ENCODE data around the gene GABBR1.

DNA sequence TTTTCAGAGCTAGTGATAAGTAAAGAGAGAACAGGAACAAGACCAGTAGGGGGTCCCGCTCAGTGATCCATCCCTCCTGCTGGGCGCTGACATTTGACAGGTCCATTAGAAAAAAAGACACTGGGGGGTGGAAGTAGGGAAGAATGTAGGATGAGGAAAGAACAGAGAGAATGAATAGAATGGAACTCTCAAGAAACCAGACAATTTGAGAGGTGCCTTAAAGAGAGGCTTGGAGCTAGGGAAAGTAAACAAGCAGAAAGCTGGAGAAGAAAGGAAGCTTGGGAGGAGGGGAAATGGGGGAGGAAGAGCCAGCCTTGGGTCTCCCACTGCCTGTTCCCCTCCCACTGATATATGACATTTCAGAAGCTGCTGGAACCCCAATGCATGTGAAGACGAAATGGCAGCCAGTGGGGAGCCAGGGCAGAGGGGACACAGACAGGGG, 8.4 kb downstream of the GABBR1 start:
- no peak for TF ChIP-seq CTCF (IDR thresholded peaks at IDR 0.05)
- TF ChIP-seq POLR2A (IDR thresholded peaks at IDR 0.05): no peak
